ENCODE data around the gene TBC1D8.

TBC1D8 gene

DNA sequence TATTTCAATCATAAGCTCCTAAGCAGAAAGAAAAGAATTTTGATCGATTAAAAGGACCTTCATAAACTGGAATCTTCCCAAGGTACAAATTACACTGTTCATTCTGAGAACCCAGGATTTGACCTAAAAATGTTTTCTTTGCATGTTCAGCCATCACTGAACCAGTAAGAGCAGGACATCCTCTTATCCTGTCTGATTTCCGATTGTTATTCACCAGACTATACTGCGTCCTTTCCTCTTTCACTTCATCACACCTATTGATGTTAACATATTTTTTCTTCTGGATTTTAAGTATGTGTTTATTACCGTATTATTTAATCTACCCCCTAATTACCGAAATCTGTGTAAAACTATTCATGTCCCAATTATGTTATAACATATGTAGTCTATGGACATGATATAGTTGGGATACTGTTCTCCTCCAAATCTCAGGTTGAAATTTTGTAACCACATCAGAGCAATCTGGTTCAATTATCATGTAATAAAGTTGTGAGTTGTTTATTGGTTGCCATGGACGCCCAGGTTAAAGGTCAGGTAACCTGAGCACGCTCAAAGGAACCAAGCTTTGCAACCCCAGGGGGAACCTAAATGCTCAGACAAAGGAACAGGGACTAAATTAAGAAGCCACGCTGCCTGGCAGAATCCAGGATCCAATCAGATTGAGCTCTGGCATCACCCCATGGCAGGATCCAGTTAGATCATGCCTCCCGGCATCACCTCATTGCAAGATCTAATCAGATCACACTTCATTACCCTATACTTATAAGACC lies 11.6 kb upstream of the TBC1D8 start:
- no peak for DNase-seq (ENCODE audit: low spot score)

- DNase-seq (ENCODE audit: low spot score) = no peak
Observed at GRCh38 chr2:101161658-101162057, 10.5 kb upstream of the TBC1D8 start.

- DNase-seq (ENCODE audit: low spot score) = no peak
Observed at GRCh38 chr2:101160454-101160853, 9.3 kb upstream of the TBC1D8 start.

GRCh38 chr2:101159526-101159925 lies 8.3 kb upstream of the TBC1D8 start:
- DNase-seq (ENCODE audit: low spot score) = no peak

DNA sequence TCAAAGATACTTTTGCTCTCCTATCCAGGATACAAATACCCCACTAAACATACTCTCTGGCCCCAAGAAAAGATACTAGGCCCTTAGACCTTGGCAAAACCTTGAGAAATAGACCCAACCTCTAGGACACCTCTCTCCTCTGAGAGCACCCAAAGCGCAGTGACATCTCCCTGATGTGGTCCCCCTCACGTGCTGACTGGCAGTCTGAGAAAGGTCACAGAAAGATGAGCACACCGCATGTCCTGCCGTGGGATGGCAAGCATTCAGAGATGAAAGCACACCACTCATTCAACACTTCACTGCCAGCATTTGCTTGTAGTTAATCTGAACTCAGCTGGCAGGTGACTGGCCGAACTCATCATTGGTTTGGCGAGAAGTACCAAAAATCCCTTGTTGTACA lies 6.1 kb upstream of the TBC1D8 start:
- DNase-seq (ENCODE audit: low spot score) = no peak

- no peak for DNase-seq (ENCODE audit: low spot score)
Observed at GRCh38 chr2:101153787-101154186, 2.6 kb upstream of the TBC1D8 start.

DNA sequence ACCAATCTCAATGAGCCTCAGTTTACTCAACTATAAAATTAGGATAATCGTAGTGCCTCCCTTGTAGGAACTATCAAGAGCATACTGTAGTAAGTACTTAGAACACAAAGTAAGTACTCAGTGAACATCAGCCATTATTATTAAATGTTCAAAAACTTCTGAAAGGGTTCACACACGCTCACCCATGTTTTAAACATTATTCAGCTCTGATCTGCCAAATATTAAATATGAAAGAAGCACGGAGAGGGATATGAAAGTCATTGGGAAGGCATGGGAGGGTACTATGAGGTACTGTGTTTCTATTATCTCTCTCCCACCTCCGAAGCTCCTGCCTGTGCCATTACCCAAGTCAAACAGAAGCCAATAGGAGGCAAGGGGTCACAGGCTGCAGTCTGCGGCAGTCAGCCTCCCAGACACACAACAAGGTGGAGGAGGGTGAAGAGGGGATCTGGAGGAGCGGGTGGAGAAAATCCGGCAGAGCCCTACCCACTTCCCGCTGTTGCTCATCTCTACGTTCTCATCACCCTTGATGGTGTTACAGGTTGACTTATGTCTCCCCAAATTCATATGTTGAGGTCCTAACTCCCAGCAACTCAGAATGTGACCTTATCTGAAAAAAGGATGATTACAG lies 2.0 kb upstream of the TBC1D8 start:
- DNase-seq (ENCODE audit: low spot score) = no peak

- DNase-seq (ENCODE audit: low spot score) = peak; percentile 17
Observed at GRCh38 chr2:101152272-101153076, 1.3 kb upstream of the TBC1D8 start.

- no peak for DNase-seq (ENCODE audit: low spot score)
Observed at GRCh38 chr2:101151859-101152271, 683 bp upstream of the TBC1D8 start.

DNA sequence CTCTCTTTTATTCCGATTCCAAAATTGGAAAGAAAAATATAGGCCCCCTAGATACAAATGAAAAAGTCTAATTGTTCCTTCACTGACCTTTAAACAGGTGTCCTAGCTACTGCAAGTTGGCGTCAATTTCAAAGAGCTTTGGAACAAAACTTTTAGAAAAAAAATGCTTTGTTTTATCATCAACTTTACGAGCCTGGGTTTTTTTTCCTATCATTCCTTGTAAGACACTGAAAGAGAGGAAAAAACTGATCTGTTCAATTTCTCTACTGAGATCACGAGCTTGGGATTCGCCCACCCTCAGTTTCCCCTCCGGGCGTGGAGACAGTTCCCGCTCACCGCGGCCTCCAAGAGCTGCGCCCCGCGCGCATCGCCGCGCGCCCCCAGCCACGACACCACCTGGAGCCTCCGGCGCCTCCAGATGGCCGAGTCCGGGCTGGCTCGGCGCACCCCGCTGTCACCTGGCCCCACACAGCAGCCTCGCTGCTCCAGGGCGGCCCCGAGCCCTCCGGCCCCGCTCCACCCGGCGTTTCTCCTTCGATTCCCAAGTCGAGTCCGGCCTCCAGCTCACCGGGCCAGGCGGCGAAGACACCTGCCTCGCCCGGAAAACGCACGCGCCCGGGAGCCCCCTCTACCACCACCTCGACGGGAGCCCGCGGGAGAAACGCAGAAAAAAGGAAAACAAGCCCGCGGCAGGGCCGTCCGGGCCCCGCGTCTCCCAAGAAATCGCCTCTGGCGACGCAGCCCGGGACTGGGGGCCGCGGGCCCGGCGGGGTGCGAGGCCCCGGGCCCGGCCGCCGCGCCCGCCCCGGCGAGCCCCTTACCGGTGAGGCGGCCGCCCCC lies 656 bp downstream of the TBC1D8 start:
- peak; percentile 47 for DNase-seq (ENCODE audit: low spot score)

- no peak for DNase-seq (ENCODE audit: low spot score)
Observed at GRCh38 chr2:101149241-101150192, 1.7 kb downstream of the TBC1D8 start.

GRCh38 chr2:101148777-101149176 lies 2.4 kb downstream of the TBC1D8 start:
- no peak for DNase-seq (ENCODE audit: low spot score)

- DNase-seq (ENCODE audit: low spot score) = no peak
Observed at GRCh38 chr2:101147971-101148370, 3.2 kb downstream of the TBC1D8 start.

GRCh38 chr2:101147062-101147461 lies 4.1 kb downstream of the TBC1D8 start:
- no peak for DNase-seq (ENCODE audit: low spot score)

DNA sequence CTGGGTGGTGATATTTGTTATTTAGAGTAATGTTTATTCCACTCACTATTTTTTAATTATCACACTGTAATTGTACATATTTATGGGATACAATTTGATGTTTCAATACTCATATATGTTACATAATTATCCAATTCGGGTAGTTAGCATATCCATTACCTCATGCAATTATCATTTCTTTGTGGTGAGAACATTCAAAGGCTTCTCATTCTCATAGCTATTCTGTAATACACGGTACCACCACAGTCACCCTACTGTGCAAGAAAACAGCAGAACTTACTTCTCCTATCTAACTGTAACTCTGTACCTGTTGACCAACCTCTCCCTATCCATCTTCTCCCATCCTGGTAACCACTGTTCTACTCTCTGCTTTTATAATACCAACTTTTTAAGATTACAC lies 4.6 kb downstream of the TBC1D8 start:
- DNase-seq (ENCODE audit: low spot score) = no peak

- no peak for DNase-seq (ENCODE audit: low spot score)
Observed at GRCh38 chr2:101145406-101145805, 5.8 kb downstream of the TBC1D8 start.

DNA sequence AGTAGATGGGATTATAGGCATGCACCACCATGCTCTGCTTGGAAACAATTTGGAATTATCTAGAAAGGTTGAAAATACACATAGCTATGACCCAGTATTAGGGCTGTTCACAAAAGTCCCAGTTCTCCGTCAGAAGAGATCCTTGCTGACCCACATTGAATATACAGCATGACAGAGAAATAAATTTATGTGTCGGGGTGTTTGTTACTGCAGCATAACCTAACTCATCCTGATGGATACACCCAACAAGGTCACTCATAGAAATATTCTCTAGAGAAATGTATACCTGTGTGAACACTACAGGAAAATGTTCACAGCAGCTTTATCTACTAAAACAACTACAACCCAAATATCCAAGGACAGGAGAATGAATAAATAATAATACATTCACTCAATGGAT lies 9.0 kb downstream of the TBC1D8 start:
- no peak for DNase-seq (ENCODE audit: low spot score)

DNA sequence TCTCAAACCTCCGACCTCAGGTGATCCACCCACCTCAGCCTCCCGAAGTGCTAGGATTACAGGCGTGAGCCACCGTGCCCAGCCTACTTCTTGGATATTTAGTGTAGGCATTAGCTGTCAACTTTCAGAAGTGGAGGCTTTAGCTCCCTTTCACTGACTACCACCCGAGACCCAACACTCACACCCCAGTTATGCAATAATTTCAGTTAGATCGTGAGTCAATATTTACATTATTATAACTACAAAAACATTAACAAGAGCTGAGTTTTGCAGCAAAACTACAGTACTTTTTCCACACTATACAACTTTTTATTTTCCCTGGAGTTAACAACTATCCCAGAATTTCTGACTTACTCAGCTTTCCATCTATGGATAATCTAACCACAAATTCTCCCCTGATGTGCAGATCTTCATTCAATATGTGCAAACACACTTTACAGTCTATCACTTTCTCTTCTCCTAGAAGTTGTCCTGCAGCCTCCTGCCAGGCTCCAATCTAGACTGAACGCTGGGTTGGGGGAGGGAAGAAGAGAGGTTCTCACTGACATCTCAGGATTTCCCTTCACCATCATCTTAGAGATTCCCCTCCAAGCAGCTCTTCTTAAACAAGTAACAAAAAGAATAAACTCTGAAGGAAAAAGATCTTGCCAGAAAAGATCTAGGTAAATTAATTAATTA lies 10.1 kb downstream of the TBC1D8 start:
- DNase-seq (ENCODE audit: low spot score) = no peak

DNA sequence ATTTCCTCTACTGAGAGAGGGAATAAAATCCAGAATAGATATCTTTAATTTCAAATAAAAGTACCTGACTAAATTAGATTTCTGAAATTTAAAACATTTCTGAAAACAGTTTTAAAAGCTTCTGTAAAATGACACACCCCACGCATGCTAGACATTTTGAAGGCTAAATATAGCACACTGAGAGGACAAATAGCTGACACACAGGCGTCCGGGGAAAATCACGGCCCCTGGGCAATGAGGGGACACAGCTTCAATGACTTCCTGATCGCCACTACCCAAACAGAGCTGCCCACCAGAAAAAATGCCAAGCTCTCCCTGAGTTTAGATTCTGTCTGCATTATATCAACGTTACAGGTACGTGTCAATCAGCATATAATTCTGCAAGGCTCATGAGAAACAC lies 10.9 kb downstream of the TBC1D8 start:
- no peak for DNase-seq (ENCODE audit: low spot score)

DNA sequence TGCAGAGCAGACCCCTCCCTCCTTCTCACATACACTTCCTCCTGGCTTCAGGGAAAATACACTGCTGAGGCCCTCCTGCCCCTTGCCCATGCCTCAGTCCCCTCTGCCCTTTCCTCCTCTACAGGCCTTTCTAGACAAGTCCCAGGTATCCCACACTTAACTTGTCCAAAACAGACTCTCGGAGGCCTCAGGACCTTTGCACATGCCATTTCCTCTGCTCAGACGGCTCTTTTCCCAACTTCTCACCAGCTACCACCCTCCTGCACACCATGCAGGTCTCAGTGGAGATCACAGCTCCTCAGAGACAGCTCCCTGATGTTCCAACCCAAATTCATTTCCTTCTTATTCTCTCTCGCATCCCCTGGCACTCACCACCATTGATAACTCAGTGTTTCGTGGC lies 11.7 kb downstream of the TBC1D8 start:
- no peak for DNase-seq (ENCODE audit: low spot score)

Measured in germinal center (tissue), 1 donor.